Ovary (tissue), 3 donors: ENCODE data around the gene GALNT13.

ENCODE experiments used
- CTCF ChIP-seq, 3 donors: fragments of 450-650 bp in 2 of 3; fragments of 200-600 bp in 1 of 3; IDR thresholded peaks; one replicate each; pipeline versions ENCODE4 v1.5.1 to v1.8.0; 2016 to 2022; ENCODE audit warnings: antibody characterized with exemption in 3 of 3, mild to moderate bottlenecking in 1 of 3
- EP300 ChIP-seq: sonication (generic); formaldehyde crosslinking; IDR thresholded peaks from one replicate; pipeline ENCODE4 v1.6.1; 2017; ENCODE audit warnings: antibody characterized with exemption
- POLR2A ChIP-seq: fragments of 450-650 bp; IDR thresholded peaks from one replicate; pipeline ENCODE4 v1.6.1; 2017; ENCODE audit warnings: antibody characterized with exemption, mild to moderate bottlenecking, moderate library complexity
- donor health status: DM: no; HTN: no; CAD: no.

GRCh38 chr2:154329510-154329909, 457.8 kb downstream of the GALNT13 start:
- TF ChIP-seq CTCF (IDR thresholded peaks at IDR 0.05) (no peak), POLR2A (no peak), EP300 (no peak)
